ENCODE measurements around the gene NADSYN1. TPM values are rescaled to one million over a fixed set of nuclear protein-coding genes. Genes with fewer than 3 reads are reported as not detected.
A peak's percentile ranks its signal among the peaks of the same experiment; 100 is the strongest.

The NADSYN1 gene
- total RNA-seq (81.7 and 84.5 TPM in 2 replicates), polyA plus RNA-seq (22.0 and 23.1 TPM in 2 replicates), polyA minus RNA-seq (ENCODE audit: low replicate concordance) (105 TPM in 2 replicates)
- 31.6 and 31.9 TPM in 2 replicates for polyA plus RNA-seq (2012)

- peaks cover 12% of the 10 kb centered on the region for H3K36me3 ChIP-seq (ENCODE audit: control insufficient read depth, insufficient read depth, low read length)
- DNase-seq (ENCODE audit: low read depth in 2 of 2), result peak; percentile 86 to 92
- H3K27me3 ChIP-seq (ENCODE audit: control insufficient read depth, insufficient read depth, low read length), result no peaks in the 10 kb centered on the region
- no peaks in the 10 kb centered on the region for H4K20me1 ChIP-seq (ENCODE audit: control insufficient read depth, extremely low read depth, insufficient read depth, low read length)
- H3K9ac ChIP-seq (ENCODE audit: insufficient read depth, low read length), result peak within 1 kb of the TSS; percentile 76
- peaks cover 14% of the 10 kb centered on the region for H3K79me2 ChIP-seq (ENCODE audit: control insufficient read depth, insufficient read depth, low read length)
- peak within 1 kb of the TSS; percentile 84 for H2AFZ ChIP-seq (ENCODE audit: low read length)
- TF ChIP-seq CTCF (conservative IDR thresholded peaks at IDR 0.05 in 1 of 2, IDR thresholded peaks at IDR 0.05 in 1 of 2; ENCODE audit: low read depth in 1 of 2, low read length in 2 of 2), result no peak
- no peak for TF ChIP-seq EZH2 (IDR thresholded peaks at IDR 0.05; ENCODE audit: low read length, missing control alignments)
- H3K27ac ChIP-seq (ENCODE audit: insufficient read depth, low read length), result peak within 1 kb of the TSS; percentile 44
- H3K4me2 ChIP-seq (ENCODE audit: extremely low read depth, insufficient read depth, low read length), result peak within 1 kb of the TSS; percentile 94
- H3K4me1 ChIP-seq (ENCODE audit: control insufficient read depth, extremely low read depth, insufficient read depth, low read length), result no peaks in the 10 kb centered on the region
- H3K4me3 ChIP-seq (replicated peaks in 1 of 4; ENCODE audit: control extremely low read depth in 1 of 4, insufficient read depth in 1 of 4, low read depth in 3 of 4, low read length in 4 of 4), result peak within 1 kb of the TSS; percentile 58 to 95 (median 84)
- no peaks in the 10 kb centered on the region for H3K9me3 ChIP-seq (ENCODE audit: control insufficient read depth, insufficient read depth, low read depth, low read length)
These were observed at the start of gene NADSYN1 for GRCh38 chr11:71453037-71453917. TSS of gene NADSYN1 (plus strand) at chr11:71453203. CDS start at chr11:71453297, 94 bp downstream.

- Histone ChIP-seq H3K9me3 (ENCODE audit: control insufficient read depth, insufficient read depth, low read depth, low read length) (no peaks in the 10 kb centered on the region), H3K4me3 (replicated peaks in 1 of 4; ENCODE audit: control extremely low read depth in 1 of 4, insufficient read depth in 1 of 4, low read depth in 3 of 4, low read length in 4 of 4) (no peak overlapping the region), H3K4me1 (ENCODE audit: control insufficient read depth, extremely low read depth, insufficient read depth, low read length) (no peaks in the 10 kb centered on the region), H3K27ac (ENCODE audit: insufficient read depth, low read length) (no peak overlapping the region), H2AFZ (ENCODE audit: low read length) (no peak overlapping the region), H3K36me3 (ENCODE audit: control insufficient read depth, insufficient read depth, low read length) (no peaks in the 10 kb centered on the region), H3K4me2 (ENCODE audit: extremely low read depth, insufficient read depth, low read length) (no peak overlapping the region), H4K20me1 (ENCODE audit: control insufficient read depth, extremely low read depth, insufficient read depth, low read length) (no peaks in the 10 kb centered on the region), H3K79me2 (ENCODE audit: control insufficient read depth, insufficient read depth, low read length) (no peaks in the 10 kb centered on the region), H3K9ac (ENCODE audit: insufficient read depth, low read length) (no peak overlapping the region), H3K27me3 (ENCODE audit: control insufficient read depth, insufficient read depth, low read length) (no peaks in the 10 kb centered on the region)
- TF ChIP-seq CTCF (conservative IDR thresholded peaks at IDR 0.05 in 1 of 2, IDR thresholded peaks at IDR 0.05 in 1 of 2; ENCODE audit: low read depth in 1 of 2, low read length in 2 of 2), result no peak
- no peak for TF ChIP-seq EZH2 (IDR thresholded peaks at IDR 0.05; ENCODE audit: low read length, missing control alignments)
- DNase-seq (ENCODE audit: low read depth in 2 of 2), result no peak
These were observed 48.8 kb upstream of the NADSYN1 start for GRCh38 chr11:71404209-71404608.

GRCh38 chr11:71406681-71407080 lies 46.3 kb upstream of the NADSYN1 start:
- Histone ChIP-seq H3K9ac (ENCODE audit: insufficient read depth, low read length) (no peak overlapping the region), H3K27ac (ENCODE audit: insufficient read depth, low read length) (no peak overlapping the region), H3K27me3 (ENCODE audit: control insufficient read depth, insufficient read depth, low read length) (no peaks in the 10 kb centered on the region), H3K79me2 (ENCODE audit: control insufficient read depth, insufficient read depth, low read length) (no peaks in the 10 kb centered on the region), H3K4me2 (ENCODE audit: extremely low read depth, insufficient read depth, low read length) (no peak overlapping the region), H2AFZ (ENCODE audit: low read length) (no peak overlapping the region), H4K20me1 (ENCODE audit: control insufficient read depth, extremely low read depth, insufficient read depth, low read length) (no peaks in the 10 kb centered on the region), H3K9me3 (ENCODE audit: control insufficient read depth, insufficient read depth, low read depth, low read length) (no peaks in the 10 kb centered on the region), H3K4me1 (ENCODE audit: control insufficient read depth, extremely low read depth, insufficient read depth, low read length) (no peaks in the 10 kb centered on the region), H3K36me3 (ENCODE audit: control insufficient read depth, insufficient read depth, low read length) (no peaks in the 10 kb centered on the region), H3K4me3 (replicated peaks in 1 of 4; ENCODE audit: control extremely low read depth in 1 of 4, insufficient read depth in 1 of 4, low read depth in 3 of 4, low read length in 4 of 4) (no peak overlapping the region)
- DNase-seq (ENCODE audit: low read depth in 2 of 2), result no peak
- TF ChIP-seq EZH2 (IDR thresholded peaks at IDR 0.05; ENCODE audit: low read length, missing control alignments) (no peak), CTCF (conservative IDR thresholded peaks at IDR 0.05 in 1 of 2, IDR thresholded peaks at IDR 0.05 in 1 of 2; ENCODE audit: low read depth in 1 of 2, low read length in 2 of 2) (no peak)

Measured in fibroblast of lung (primary cell).